ENCODE measurements around the gene UQCR11. TPM values are rescaled to one million over a fixed set of nuclear protein-coding genes. Genes with fewer than 3 reads are reported as not detected.

Gene UQCR11
- total RNA-seq, 1 donor from 2014 or later: 195 TPM

DNA sequence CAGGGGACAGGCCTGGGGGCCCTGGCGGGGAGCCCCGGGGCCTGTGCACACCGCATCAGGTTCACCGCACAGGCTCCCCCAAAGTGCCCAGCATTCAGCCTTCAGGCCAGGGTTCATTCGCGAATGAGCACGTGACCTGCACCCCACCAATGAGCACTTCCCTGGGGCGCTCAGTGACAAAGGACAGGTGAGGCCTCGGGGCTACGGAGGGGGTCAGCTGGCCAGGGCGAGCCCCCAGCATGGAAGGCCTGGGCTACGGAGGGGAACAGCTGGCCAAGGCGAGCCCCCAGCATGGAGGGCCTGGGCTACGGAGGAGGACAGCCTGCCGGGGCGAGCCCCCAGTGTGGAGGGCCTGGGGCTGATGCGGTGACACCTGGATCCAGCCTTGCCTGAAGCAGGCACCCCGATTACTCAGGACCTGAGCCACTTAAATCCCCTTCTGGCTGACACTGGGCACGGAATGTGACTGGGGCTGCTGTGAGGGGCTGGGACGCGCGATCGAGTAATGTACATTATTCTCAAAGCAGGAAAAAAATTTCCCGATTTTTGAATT lies 24.1 kb upstream of the UQCR11 start:
- intact Hi-C loops (cut with micrococcal nuclease): no loop called here
- H3K27ac Mint-ChIP-seq: no peak overlapping the region
- peaks cover 7% of the 10 kb centered on the region for H3K36me3 Mint-ChIP-seq (ENCODE audit: low read depth)
- H3K4me3 Mint-ChIP-seq: no peak overlapping the region
- no peaks in the 10 kb centered on the region for H3K9me3 Mint-ChIP-seq
- DNase-seq: no peak
- no peaks in the 10 kb centered on the region for H3K4me1 Mint-ChIP-seq
- H3K27me3 Mint-ChIP-seq: no peaks in the 10 kb centered on the region

DNA sequence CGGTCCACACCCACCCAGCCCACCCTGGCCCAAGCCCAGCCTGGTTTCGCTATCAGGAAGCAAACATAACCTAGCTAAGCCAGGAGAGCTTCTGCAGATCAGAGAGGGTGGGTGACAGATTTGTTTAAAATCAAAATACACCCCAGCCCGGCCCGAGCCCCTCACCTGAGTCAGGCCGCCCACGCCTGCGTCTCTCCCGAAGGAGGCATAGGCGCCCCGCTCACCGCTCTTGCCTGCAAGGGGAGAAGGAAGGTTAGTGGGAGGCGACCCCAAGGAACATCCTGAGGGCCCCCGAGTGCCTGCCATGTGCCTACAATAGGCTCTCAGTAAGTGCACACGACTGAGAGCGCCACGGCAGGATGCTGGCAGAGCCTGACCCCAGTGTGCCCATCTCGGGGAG lies 21.9 kb upstream of the UQCR11 start:
- Mint-ChIP-seq H3K27ac (no peak overlapping the region), H3K9me3 (no peaks in the 10 kb centered on the region), H3K36me3 (ENCODE audit: low read depth) (peaks cover 14% of the 10 kb centered on the region), H3K4me1 (no peaks in the 10 kb centered on the region), H3K27me3 (no peaks in the 10 kb centered on the region), H3K4me3 (no peak overlapping the region)
- no peak for DNase-seq
- intact Hi-C loops (cut with micrococcal nuclease): no loop called here

DNA sequence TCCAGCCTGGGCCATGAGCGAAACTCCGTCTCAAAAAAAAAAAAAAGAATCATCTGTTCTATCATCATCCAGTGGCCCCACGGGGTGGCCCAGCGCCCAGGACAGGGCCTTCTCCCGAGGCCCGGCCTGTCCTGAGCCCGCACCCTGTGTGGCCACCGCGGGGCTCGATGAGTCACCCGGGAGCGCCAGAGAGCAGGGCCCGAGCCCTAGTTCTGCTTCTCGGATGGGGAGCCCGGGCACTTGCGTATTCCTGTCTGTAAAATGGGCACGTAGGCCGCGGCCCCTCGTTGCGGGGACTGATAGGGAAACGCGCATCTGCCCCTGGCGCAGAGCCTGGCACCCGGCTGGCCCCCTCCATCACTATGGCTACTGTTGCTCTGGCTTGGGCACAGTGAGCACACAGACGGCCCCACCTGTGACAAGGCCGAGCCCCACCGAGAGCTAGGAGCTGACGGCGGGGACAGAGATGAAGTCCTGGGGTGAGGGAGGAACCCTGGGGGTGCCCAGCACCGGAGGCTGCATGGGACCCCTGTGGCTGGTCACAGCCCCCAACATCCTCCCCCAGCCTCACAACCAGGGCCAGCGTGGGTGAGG lies 21.3 kb upstream of the UQCR11 start:
- no peak for DNase-seq
- Mint-ChIP-seq H3K9me3 (no peaks in the 10 kb centered on the region), H3K27me3 (no peaks in the 10 kb centered on the region), H3K27ac (no peak overlapping the region), H3K36me3 (ENCODE audit: low read depth) (peaks cover 14% of the 10 kb centered on the region), H3K4me1 (no peaks in the 10 kb centered on the region), H3K4me3 (no peak overlapping the region)
- intact Hi-C loops (cut with micrococcal nuclease): no loop called here

DNA sequence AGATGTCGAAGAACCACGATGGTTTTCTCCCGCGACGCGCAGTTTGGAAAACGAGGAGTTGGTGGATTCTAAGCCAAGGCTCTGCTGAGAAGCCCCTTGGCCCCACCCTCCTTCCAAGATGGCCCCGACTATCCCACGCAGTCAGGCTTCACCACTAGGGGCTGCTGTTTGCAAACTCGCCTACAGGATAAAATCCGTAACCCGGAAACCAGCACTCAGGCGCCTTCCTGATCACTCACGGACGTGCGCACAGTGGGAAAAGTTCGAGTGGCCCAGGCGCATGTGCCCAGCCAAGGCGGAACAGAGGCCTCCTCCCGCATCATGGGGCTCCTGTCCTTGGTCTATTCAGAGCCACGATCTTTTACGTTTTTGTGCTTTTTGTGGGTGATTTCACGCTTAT lies 19.2 kb upstream of the UQCR11 start:
- H3K9me3 Mint-ChIP-seq: no peaks in the 10 kb centered on the region
- H3K4me1 Mint-ChIP-seq: no peaks in the 10 kb centered on the region
- no peak overlapping the region for H3K4me3 Mint-ChIP-seq
- DNase-seq: peak; percentile 83
- intact Hi-C loops (cut with micrococcal nuclease): no loop called here
- H3K36me3 Mint-ChIP-seq (ENCODE audit: low read depth): peaks cover 16% of the 10 kb centered on the region
- no peaks in the 10 kb centered on the region for H3K27me3 Mint-ChIP-seq
- no peak overlapping the region for H3K27ac Mint-ChIP-seq

DNA sequence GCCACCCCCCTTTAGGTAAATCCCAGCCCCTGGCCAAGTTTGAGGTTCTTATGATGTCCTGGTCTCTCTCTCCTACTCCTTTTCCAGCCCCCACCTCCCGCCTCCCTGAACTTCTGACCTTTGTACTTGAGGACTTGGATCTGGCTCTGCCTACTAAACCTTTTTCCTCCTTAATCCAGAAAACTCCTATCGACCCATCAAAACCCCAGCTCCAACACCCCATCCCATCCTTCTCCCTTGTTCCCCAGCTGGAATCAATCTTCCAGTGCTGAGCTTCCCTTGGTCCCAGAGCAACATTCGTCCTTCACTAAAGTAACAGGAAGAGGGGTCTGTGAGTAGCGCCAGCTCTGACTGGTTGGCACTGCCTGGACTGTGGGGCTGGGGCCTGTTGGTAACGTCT lies 17.3 kb upstream of the UQCR11 start:
- H3K27me3 Mint-ChIP-seq: no peaks in the 10 kb centered on the region
- no peaks in the 10 kb centered on the region for H3K9me3 Mint-ChIP-seq
- no peak overlapping the region for H3K4me3 Mint-ChIP-seq
- no peak overlapping the region for H3K27ac Mint-ChIP-seq
- peaks cover 22% of the 10 kb centered on the region for H3K36me3 Mint-ChIP-seq (ENCODE audit: low read depth)
- no peak for DNase-seq
- H3K4me1 Mint-ChIP-seq: peaks cover 5% of the 10 kb centered on the region
- intact Hi-C loops (cut with micrococcal nuclease): no loop called here

DNA sequence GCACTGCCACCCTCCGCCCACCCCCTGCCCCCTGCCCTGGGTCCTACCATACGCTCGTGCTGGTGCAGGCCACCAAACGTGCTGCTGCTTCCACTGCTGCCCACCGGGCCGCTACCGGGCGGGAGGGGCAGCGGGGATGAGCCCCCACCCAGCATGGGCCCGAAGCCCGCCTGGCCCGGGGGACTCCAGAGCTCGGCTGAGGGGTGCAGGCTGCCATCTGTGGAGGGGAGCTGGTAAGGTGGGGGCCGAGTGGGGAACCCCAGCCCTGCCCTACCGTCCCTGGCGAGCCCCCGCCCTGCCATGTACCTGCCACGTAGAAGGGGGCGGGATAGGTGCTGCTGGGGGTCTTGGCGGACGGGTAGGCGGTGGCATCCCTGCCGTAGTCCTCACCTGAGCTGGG lies 16.7 kb upstream of the UQCR11 start:
- Mint-ChIP-seq H3K27ac (no peak overlapping the region), H3K4me3 (no peak overlapping the region), H3K36me3 (ENCODE audit: low read depth) (peaks cover 24% of the 10 kb centered on the region), H3K9me3 (no peaks in the 10 kb centered on the region), H3K27me3 (no peaks in the 10 kb centered on the region), H3K4me1 (peaks cover 7% of the 10 kb centered on the region)
- intact Hi-C loops (cut with micrococcal nuclease): no loop called here
- no peak for DNase-seq

DNA sequence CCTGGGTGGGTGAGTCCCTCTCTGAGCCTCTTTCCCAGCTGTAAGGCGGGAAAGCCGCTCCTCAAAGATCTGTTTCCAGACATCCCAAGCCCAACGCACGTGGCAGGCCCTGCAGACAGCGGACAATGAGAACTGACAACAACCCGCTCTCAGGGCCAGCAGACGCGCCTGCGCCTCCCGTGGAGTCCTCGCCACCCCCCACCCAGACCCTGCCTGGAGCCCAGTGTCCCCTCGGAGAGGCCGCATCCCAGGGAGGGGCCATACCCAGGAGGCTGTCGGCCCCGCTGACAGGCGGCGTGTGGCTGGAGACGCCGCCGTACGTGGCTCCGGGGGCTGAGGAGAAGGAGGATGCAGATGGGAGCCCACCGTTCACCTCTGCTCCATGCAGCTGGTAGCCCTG lies 16.3 kb upstream of the UQCR11 start:
- H3K27ac Mint-ChIP-seq: no peak overlapping the region
- H3K27me3 Mint-ChIP-seq: no peaks in the 10 kb centered on the region
- no peak for DNase-seq
- intact Hi-C loops (cut with micrococcal nuclease): no loop called here
- no peak overlapping the region for H3K4me3 Mint-ChIP-seq
- H3K36me3 Mint-ChIP-seq (ENCODE audit: low read depth): peaks cover 28% of the 10 kb centered on the region
- no peaks in the 10 kb centered on the region for H3K9me3 Mint-ChIP-seq
- peaks cover 9% of the 10 kb centered on the region for H3K4me1 Mint-ChIP-seq

DNA sequence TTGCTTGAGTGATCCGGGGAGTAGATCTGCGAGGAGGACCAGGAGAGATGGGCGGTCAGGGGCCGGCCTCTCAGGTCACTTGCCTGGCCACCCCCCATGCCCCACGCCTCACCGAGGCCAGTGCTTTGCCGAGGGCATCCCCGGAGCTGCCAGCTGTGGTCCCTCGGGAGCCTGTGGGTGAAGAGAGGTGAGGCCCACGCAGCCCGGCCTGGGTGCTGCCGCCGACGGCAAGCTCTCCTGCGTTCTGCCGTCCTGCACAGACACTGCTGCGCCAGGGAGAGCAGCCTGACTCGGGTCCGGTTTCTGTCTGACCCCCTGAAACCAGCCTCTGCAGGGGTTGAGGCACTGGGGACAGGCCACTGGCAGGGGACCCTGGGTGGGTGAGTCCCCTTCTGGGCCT lies 15.8 kb upstream of the UQCR11 start:
- H3K36me3 Mint-ChIP-seq (ENCODE audit: low read depth): peaks cover 30% of the 10 kb centered on the region
- DNase-seq: no peak
- no peak overlapping the region for H3K4me3 Mint-ChIP-seq
- H3K4me1 Mint-ChIP-seq: peaks cover 10% of the 10 kb centered on the region
- H3K9me3 Mint-ChIP-seq: no peaks in the 10 kb centered on the region
- H3K27me3 Mint-ChIP-seq: no peaks in the 10 kb centered on the region
- intact Hi-C loops (cut with micrococcal nuclease): no loop called here
- H3K27ac Mint-ChIP-seq: no peak overlapping the region

DNA sequence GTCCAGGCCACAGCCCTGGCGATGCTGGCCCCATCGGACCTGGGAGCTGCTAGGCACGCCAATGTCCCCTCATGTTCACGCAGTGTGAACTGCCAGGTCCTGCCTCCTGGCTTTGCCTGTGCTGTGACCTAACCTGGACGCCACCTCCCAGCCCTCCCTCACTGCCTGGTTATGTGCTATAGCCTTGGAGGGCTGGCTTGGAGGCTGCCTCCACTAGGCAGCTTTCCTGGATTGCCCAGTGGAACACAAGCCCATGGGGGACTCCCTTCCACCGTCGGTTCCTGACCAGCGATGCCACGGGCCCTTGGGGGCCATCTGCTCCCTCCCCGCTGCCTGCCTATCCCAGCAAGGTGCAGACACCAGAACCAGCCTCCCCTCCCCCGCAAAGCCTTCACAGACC lies 15.2 kb upstream of the UQCR11 start:
- no peak overlapping the region for H3K4me3 Mint-ChIP-seq
- H3K27ac Mint-ChIP-seq: no peak overlapping the region
- intact Hi-C loops (cut with micrococcal nuclease): no loop called here
- no peaks in the 10 kb centered on the region for H3K27me3 Mint-ChIP-seq
- DNase-seq: no peak
- H3K4me1 Mint-ChIP-seq: peaks cover 10% of the 10 kb centered on the region
- H3K36me3 Mint-ChIP-seq (ENCODE audit: low read depth): peaks cover 33% of the 10 kb centered on the region
- no peaks in the 10 kb centered on the region for H3K9me3 Mint-ChIP-seq

DNA sequence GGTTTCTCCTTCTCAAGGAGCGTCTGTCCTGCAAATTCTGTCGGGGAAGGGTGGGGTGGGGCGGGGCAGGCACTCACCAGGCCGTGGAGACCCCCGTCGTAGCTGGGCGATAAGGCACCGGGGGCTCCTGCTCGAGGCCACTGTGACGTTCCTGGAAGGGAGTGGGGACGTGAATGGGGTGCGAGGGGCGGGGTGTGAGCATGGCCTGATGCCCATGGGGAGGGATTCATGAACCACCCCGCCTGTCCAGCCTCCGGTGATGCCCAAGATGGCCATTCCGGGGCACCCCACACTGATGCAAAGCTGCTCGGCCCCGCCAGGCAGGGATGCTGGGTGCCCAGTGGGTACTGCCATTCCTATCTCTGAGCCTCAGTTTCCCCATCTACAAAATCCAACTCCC lies 14.4 kb upstream of the UQCR11 start:
- no peak overlapping the region for H3K4me3 Mint-ChIP-seq
- intact Hi-C loops (cut with micrococcal nuclease): no loop called here
- peaks cover 10% of the 10 kb centered on the region for H3K4me1 Mint-ChIP-seq
- H3K27me3 Mint-ChIP-seq: no peaks in the 10 kb centered on the region
- no peak overlapping the region for H3K27ac Mint-ChIP-seq
- H3K36me3 Mint-ChIP-seq (ENCODE audit: low read depth): peaks cover 40% of the 10 kb centered on the region
- no peaks in the 10 kb centered on the region for H3K9me3 Mint-ChIP-seq
- DNase-seq: no peak

DNA sequence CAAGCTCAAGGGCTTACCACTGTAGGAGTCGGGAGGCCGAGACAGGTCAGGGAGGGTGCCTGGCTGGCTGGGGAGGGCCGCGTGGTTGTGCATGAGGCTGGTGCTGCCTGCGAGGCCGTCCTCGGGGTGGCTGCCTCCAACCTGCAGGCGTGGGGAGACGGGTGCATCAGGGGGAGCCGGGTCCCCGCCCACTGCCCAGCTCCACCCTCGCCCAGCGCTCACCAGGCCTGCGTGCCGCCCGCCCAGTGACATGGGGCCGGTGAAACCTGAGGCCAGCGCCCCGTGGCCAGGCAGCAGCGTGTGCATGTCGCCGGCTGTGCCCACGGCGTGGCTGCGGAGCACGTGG lies 13.8 kb upstream of the UQCR11 start:
- H3K4me3 Mint-ChIP-seq: no peak overlapping the region
- DNase-seq: no peak
- no peak overlapping the region for H3K27ac Mint-ChIP-seq
- H3K4me1 Mint-ChIP-seq: peaks cover 10% of the 10 kb centered on the region
- no peaks in the 10 kb centered on the region for H3K27me3 Mint-ChIP-seq
- intact Hi-C loops (cut with micrococcal nuclease): no loop called here
- H3K36me3 Mint-ChIP-seq (ENCODE audit: low read depth): peaks cover 42% of the 10 kb centered on the region
- H3K9me3 Mint-ChIP-seq: no peaks in the 10 kb centered on the region

DNA sequence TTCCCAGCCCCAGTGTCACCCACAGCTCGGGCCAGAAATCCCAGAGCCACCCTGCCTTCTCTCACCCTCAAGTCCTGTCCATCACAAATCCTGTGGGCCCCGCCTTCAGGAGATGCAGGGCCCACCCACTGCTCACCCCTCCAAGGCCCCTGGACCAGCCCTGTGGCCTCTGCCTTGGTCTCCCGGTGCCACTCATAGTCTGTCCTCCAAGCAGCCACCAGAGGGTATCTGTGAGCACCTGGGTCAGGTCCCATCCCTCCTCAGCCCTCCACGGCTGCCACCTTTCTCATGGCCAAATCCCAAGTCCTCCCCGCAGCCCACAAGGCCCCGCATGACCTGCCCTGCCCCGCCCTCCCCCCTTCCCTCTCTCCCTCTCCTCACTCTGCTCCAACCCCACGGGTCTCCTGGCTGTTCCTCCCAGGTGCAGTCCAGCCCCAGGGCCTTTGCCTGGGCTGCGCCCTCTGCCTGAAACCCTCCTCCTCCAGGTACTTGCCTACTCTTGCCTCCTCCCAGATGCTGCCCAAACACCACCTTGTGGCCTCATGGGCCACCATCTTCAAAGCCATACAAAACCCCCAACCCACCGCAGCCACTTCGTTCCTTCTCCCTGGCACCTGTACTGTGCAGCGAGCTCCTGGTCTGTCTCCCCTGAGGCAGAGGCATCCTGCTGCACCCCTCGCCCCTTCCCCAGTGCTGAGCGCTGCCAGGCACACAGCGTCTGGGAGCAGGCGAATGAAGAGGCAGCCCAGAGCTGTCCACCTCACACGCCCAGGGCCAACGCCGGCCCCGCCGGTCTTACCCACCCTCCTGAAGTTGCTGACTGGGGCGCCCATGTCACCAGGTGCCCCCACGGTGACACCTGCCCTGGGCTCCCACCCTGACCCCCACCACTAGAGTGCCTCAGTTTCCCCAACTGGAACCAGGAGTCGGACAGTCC lies 13.2 kb upstream of the UQCR11 start:
- H3K36me3 Mint-ChIP-seq (ENCODE audit: low read depth): peaks cover 43% of the 10 kb centered on the region
- H3K27ac Mint-ChIP-seq: peak overlapping the region; percentile 82
- peak; percentile 73 for DNase-seq
- H3K4me3 Mint-ChIP-seq: no peak overlapping the region
- H3K9me3 Mint-ChIP-seq: no peaks in the 10 kb centered on the region
- H3K4me1 Mint-ChIP-seq: peaks cover 10% of the 10 kb centered on the region
- no peaks in the 10 kb centered on the region for H3K27me3 Mint-ChIP-seq
- intact Hi-C loops (cut with micrococcal nuclease): no loop called here

DNA sequence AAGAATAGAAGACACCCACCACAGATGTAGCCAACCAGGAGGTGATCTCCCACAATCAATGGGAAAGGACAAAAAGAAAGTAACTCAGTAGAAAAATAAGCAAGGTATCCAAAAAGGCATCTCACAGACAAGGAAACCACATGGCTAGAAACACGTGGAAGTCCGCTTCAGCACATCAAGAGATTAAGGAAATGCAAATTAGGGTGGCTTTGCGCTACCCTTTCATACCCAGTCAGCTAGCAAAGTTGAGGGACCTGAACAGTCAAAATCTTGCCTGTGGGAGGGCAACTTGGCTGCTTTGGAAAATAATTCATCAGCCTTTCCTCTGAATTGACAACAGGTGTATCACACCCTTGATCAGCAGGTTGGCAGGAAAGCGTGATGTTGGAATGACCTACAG lies 11.6 kb upstream of the UQCR11 start:
- no peak overlapping the region for H3K4me3 Mint-ChIP-seq

DNA sequence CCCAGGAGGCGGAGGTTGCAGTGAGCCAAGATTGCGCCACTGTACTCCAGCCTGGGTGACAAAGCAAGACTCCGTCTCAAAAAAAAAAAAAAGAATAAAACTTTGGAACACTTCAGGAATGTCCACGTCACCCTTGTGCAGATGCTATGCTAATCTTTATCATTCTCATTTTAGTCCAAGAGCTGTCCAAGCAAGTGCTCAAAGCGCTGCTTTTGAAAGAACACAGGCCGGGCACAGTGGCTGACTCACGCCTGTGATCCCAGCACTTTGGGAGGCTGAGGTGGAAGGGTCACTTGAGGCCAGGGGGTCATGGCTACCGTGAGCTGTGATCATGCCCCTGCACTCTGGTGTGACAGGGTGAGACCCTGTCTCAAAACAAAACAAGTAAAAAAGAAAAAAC lies 11.1 kb upstream of the UQCR11 start:
- Mint-ChIP-seq H3K9me3 (no peaks in the 10 kb centered on the region), H3K27ac (peak overlapping the region; percentile 63), H3K4me1 (peaks cover 10% of the 10 kb centered on the region), H3K27me3 (no peaks in the 10 kb centered on the region), H3K4me3 (no peak overlapping the region), H3K36me3 (ENCODE audit: low read depth) (peaks cover 44% of the 10 kb centered on the region)
- intact Hi-C loops (cut with micrococcal nuclease): no loop called here
- DNase-seq: no peak

More for the DNA sequence above, 11.6 kb upstream of the UQCR11 start:
- no peaks in the 10 kb centered on the region for H3K27me3 Mint-ChIP-seq
- no peak for DNase-seq
- no peaks in the 10 kb centered on the region for H3K9me3 Mint-ChIP-seq
- H3K36me3 Mint-ChIP-seq (ENCODE audit: low read depth): peaks cover 43% of the 10 kb centered on the region
- H3K4me1 Mint-ChIP-seq: peaks cover 10% of the 10 kb centered on the region
- intact Hi-C loops (cut with micrococcal nuclease): no loop called here
- peak overlapping the region; percentile 81 for H3K27ac Mint-ChIP-seq
